CD14-positive monocyte (primary cell): ENCODE results near the gene PTK6. TPM values are rescaled to one million over a fixed set of nuclear protein-coding genes. Genes with fewer than 3 reads are reported as not detected.

ENCODE experiments used
- DNase-seq, 3 donors: peaks; one replicate each; pipeline ENCODE4 v3.0.0-alpha.2; 2011 to 2022
- H2AFZ ChIP-seq: 2 replicates; pipeline ENCODE4 v1.6.0; 2012; ENCODE audit warnings: mild to moderate bottlenecking, low read depth, low read length, inconsistent platforms; ENCODE audit not compliant: insufficient read depth, poor library complexity, severe bottlenecking
- H3K27ac ChIP-seq, 2 donors: 1 replicate in 1 of 2; 2 replicates in 1 of 2; pipeline ENCODE4 v1.5.1; 2012 to 2013; ENCODE audit warnings: low read length in 2 of 2, control low read depth in 1 of 2, inconsistent platforms in 1 of 2, low read depth in 1 of 2, mild to moderate bottlenecking in 1 of 2
- H3K27me3 ChIP-seq, 2 donors: one replicate each; pipeline versions ENCODE4 v1.6.0 to v1.6.1; 2011 to 2013; ENCODE audit warnings: low read length in 2 of 2; ENCODE audit not compliant: control insufficient read depth in 2 of 2, insufficient read depth in 2 of 2
- H3K36me3 ChIP-seq, 2 donors: replicated peaks in 1 of 2; 1 replicate in 1 of 2; 2 replicates in 1 of 2; pipeline versions ENCODE4 v1.5.1 to v1.6.1; 2012 to 2013; ENCODE audit warnings: low read length in 2 of 2, control low read depth in 1 of 2, inconsistent platforms in 1 of 2, mild to moderate bottlenecking in 1 of 2; ENCODE audit not compliant: insufficient read depth in 2 of 2, control insufficient read depth in 1 of 2
- H3K4me1 ChIP-seq, 2 donors: 1 replicate in 1 of 2; 2 replicates in 1 of 2; pipeline versions ENCODE4 v1.5.1 to v1.6.1; 2012 to 2013; ENCODE audit warnings: low read length in 2 of 2, control low read depth in 1 of 2, inconsistent platforms in 1 of 2, mild to moderate bottlenecking in 1 of 2, moderate library complexity in 1 of 2; ENCODE audit not compliant: insufficient read depth in 2 of 2, control insufficient read depth in 1 of 2
- H3K4me2 ChIP-seq: replicated peaks from 2 replicates; pipeline ENCODE3; 2012; ENCODE audit warnings: low read length, moderate library complexity, mild to moderate bottlenecking; ENCODE audit not compliant: poor library complexity, severe bottlenecking; ENCODE audit errors: extremely low read depth
- H3K4me3 ChIP-seq, 3 experiments: fragments of 200-600 bp in 1 of 3; sonication (generic) in 1 of 3; replicated peaks in 1 of 3; 1 replicate in 2 of 3; 2 replicates in 1 of 3; pipeline ENCODE4 v1.5.1; 2011 to 2013; ENCODE audit warnings: low read length in 3 of 3, mild to moderate bottlenecking in 3 of 3, control low read depth in 2 of 3, low read depth in 2 of 3, inconsistent platforms in 1 of 3, moderate library complexity in 1 of 3
- H3K79me2 ChIP-seq: 2 replicates; pipeline ENCODE4 v1.6.0; 2012; ENCODE audit warnings: mild to moderate bottlenecking, control low read depth, inconsistent platforms, low read length, moderate library complexity; ENCODE audit not compliant: insufficient read depth
- H3K9ac ChIP-seq: 2 replicates; pipeline ENCODE4 v1.6.0; 2017; ENCODE audit warnings: low read length, mild to moderate bottlenecking; ENCODE audit not compliant: insufficient read depth, poor library complexity, severe bottlenecking
- H3K9me3 ChIP-seq, 2 donors: replicated peaks in 1 of 2; 1 replicate in 1 of 2; 2 replicates in 1 of 2; pipeline versions ENCODE4 v1.5.1 to v1.6.1; 2012 to 2013; ENCODE audit warnings: low read length in 2 of 2, control low read depth in 1 of 2; ENCODE audit not compliant: control insufficient read depth in 1 of 2, insufficient read depth in 1 of 2
- H4K20me1 ChIP-seq: 2 replicates; pipeline ENCODE4 v1.6.0; 2012; ENCODE audit warnings: mild to moderate bottlenecking, low read length, control low read depth, moderate library complexity; ENCODE audit not compliant: insufficient read depth
- H3K27ac Mint-ChIP-seq, 7 donors: one replicate each; pipeline ENCODE4 v1.8.0; 2020; ENCODE audit warnings: mild to moderate bottlenecking in 7 of 7, mixed read lengths in 7 of 7, moderate library complexity in 6 of 7, inconsistent platforms in 2 of 7
- H3K27me3 Mint-ChIP-seq, 3 donors: one replicate each; pipeline ENCODE4 v1.8.0; 2021 to 2022; ENCODE audit warnings: low read depth in 3 of 3, mild to moderate bottlenecking in 3 of 3, mixed read lengths in 3 of 3, moderate library complexity in 3 of 3, inconsistent platforms in 1 of 3
- H3K36me3 Mint-ChIP-seq, 2 donors: one replicate each; pipeline ENCODE4 v1.8.0; 2020; ENCODE audit warnings: mixed read lengths in 2 of 2, inconsistent platforms in 1 of 2, mild to moderate bottlenecking in 1 of 2
- H3K4me1 Mint-ChIP-seq: one replicate; pipeline ENCODE4 v1.8.0; 2020; ENCODE audit warnings: mild to moderate bottlenecking, mixed read lengths
- H3K4me3 Mint-ChIP-seq, 2 donors: one replicate each; pipeline ENCODE4 v1.8.0; 2020; ENCODE audit warnings: mild to moderate bottlenecking in 2 of 2, mixed read lengths in 2 of 2, moderate library complexity in 1 of 2
- H3K9me3 Mint-ChIP-seq, 7 donors: one replicate each; pipeline ENCODE4 v1.8.0; 2020 to 2022; ENCODE audit warnings: mixed read lengths in 7 of 7, mild to moderate bottlenecking in 6 of 7, moderate library complexity in 6 of 7, inconsistent platforms in 2 of 7
- CTCF ChIP-seq: fragments of 200-600 bp; IDR thresholded peaks from one replicate; pipeline ENCODE4 v1.8.0; 2022; ENCODE audit warnings: antibody characterized with exemption, mild to moderate bottlenecking
- WGBS: methylation state at CpG from one replicate; pipeline ENCODE4 v1.1.5; 2013; ENCODE audit warnings: missing lambda C conversion rate; ENCODE audit not compliant: insufficient coverage; 5-methylcytosine and 5-hydroxymethylcytosine counted together
- intact Hi-C, 2 donors: fragments of 100-400 bp; cut with micrococcal nuclease; formaldehyde crosslinking; loops; one replicate each; pipeline versions ENCODE4 v1.15.0 to v1.15.1; 2023
- polyA plus RNA-seq, 3 donors: library from polyadenylated mRNA; depleted of rRNA in 1 of 3; unstranded in 2 of 3; stranded (reverse) in 1 of 3; fragments of 300-500 nt in 2 of 3; fragments of >200 nt in 1 of 3; fragmentation: Illumina TruSeq in 2 of 3; gene quantifications; 1 replicate in 2 of 3; 2 replicates in 1 of 3; pipeline ENCODE4 v1.2.3, GENCODE V29; 2012 to 2021

PTK6 gene
- polyA plus RNA-seq, 3 donors: 0.66 to 4.1 (median 1.5) TPM

DNA sequence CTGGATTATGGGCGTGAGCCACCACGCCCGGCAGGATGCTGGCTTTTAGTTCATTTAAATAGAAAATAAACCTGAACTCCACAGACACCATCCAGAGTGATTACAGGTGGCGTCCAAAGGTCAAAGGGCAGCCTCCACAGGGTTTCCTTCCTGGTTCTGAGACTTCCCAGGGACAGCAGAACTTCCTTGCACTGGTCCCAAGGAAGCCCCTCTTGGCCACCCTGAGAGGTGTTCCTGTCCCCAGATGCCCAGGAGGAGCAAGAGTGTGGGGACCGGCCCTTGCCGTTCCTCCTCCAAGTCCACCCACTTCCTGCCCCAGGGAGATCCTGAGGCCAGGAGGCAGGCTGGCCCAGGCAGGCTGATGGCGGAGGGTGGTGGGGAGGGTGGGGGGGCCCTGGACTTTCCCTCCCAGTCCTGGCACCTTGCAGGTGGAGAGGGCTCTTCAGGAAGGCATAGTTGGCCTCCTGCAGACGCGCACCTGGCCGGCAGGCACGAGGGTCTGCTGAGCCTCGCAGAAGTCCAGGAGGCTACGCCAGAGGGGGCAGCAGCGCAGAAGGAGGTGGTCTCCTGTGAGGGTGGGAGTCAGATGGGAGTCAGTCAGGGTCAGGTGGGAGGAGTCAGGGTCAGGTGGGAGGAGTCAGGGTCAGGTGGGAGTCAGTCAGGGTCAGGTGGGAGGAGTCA lies 21.8 kb upstream of the PTK6 start:
- no peak overlapping the region for H3K4me2 ChIP-seq
- Mint-ChIP-seq H3K27ac (no peak overlapping the region), H3K9me3 (peaks cover 0 to 15% (median 2%) of the 10 kb centered on the region in 7 donors), H3K36me3 (peaks cover 26 to 50% of the 10 kb centered on the region in 2 donors), H3K27me3 (peaks cover 16 to 73% (median 53%) of the 10 kb centered on the region in 3 donors), H3K4me1 (peaks cover 3% of the 10 kb centered on the region), H3K4me3 (peak overlapping the region in 1 of 2 donors; percentile 30)
- no peaks in the 10 kb centered on the region for H3K9me3 ChIP-seq
- peaks cover 22 to 44% of the 10 kb centered on the region in 2 donors for H3K36me3 ChIP-seq
- TF ChIP-seq CTCF: no peak
- no peaks in the 10 kb centered on the region for H3K79me2 ChIP-seq
- peaks cover 79% of the 10 kb centered on the region for H4K20me1 ChIP-seq
- H2AFZ ChIP-seq: no peak overlapping the region
- WGBS: 100% methylated on average over 4 of the region's 14 CpGs
- no peak for DNase-seq
- no peak overlapping the region for H3K27ac ChIP-seq
- no peak overlapping the region for H3K4me3 ChIP-seq
- H3K4me1 ChIP-seq: peaks cover under 1 to 3% of the 10 kb centered on the region in 2 donors
- peaks cover 2 to 52% of the 10 kb centered on the region in 2 donors for H3K27me3 ChIP-seq
- intact Hi-C loops: no loop called here
- no peak overlapping the region for H3K9ac ChIP-seq

GRCh38 chr20:63557481-63557891 lies 20.3 kb upstream of the PTK6 start:
- intact Hi-C loops: no loop called here
- Histone ChIP-seq H2AFZ (no peak overlapping the region), H3K4me2 (no peak overlapping the region), H3K9ac (no peak overlapping the region), H3K27me3 (peaks cover 2 to 63% of the 10 kb centered on the region in 2 donors), H3K4me3 (no peak overlapping the region), H3K36me3 (peaks cover 22 to 29% of the 10 kb centered on the region in 2 donors), H3K79me2 (no peaks in the 10 kb centered on the region), H3K9me3 (peaks cover 0 to 7% of the 10 kb centered on the region in 2 donors), H4K20me1 (peaks cover 68% of the 10 kb centered on the region), H3K27ac (no peak overlapping the region), H3K4me1 (peaks cover 15 to 18% of the 10 kb centered on the region in 2 donors)
- Mint-ChIP-seq H3K4me3 (no peak overlapping the region), H3K27ac (peak overlapping the region in 1 of 7 donors; percentile 30), H3K36me3 (peaks cover 23 to 39% of the 10 kb centered on the region in 2 donors), H3K27me3 (peaks cover 22 to 75% (median 53%) of the 10 kb centered on the region in 3 donors), H3K9me3 (peaks cover 4 to 19% (median 6%) of the 10 kb centered on the region in 7 donors), H3K4me1 (peaks cover 10% of the 10 kb centered on the region)
- TF ChIP-seq CTCF: no peak
- 98% methylated on average over 16 of the region's 19 CpGs for WGBS
- no peak for DNase-seq
